ENCODE results near the gene GPD1L.

DNA sequence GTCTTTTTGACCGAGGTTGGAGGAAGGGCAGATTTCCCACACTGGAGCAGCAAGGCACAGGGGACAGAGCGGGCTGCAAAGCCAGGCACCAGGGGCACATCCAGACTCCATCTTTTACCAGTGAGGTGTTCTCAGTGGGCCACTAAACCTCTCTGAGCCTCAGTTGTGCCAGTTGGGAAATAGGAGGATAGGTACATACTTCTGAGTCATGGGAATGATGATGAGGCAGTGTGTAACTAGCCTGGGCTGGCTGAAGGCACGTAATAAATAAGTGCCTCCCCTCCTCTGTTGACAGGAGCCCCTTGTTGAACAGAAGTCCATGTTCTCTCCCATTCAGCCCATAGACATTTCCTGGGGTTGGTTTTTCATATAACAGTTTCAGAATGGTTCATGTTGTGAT is 48.7 kb downstream of the GPD1L start:
- no peak for TF ChIP-seq CTCF (optimal IDR thresholded peaks at IDR 0.05 in 1 of 3, IDR thresholded peaks at IDR 0.05 in 1 of 3, conservative IDR thresholded peaks at IDR 0.05 in 1 of 3; ENCODE audit: extremely low read depth in 1 of 3, insufficient read depth in 2 of 3, low read length in 3 of 3)
- no peak for TF ChIP-seq EZH2 (IDR thresholded peaks at IDR 0.05; ENCODE audit: low read length)

Measured in keratinocyte (primary cell).